Endodermal cell (in vitro differentiated cells): ENCODE results near the gene C15orf40. TPM values are rescaled to one million over a fixed set of nuclear protein-coding genes. Genes with fewer than 3 reads are reported as not detected.

ENCODE experiments used
- DNase-seq: peaks from one replicate; pipeline ENCODE4 v3.0.0-alpha.2; 2017
- H3K27ac ChIP-seq: 2 replicates; pipeline ENCODE4 v1.5.1; 2013; ENCODE audit warnings: mild to moderate bottlenecking, low read depth, low read length, moderate library complexity
- H3K27me3 ChIP-seq: 2 replicates; pipeline ENCODE4 v1.6.1; 2013; ENCODE audit warnings: mild to moderate bottlenecking, low read length, moderate library complexity; ENCODE audit not compliant: insufficient read depth, control insufficient read depth, poor library complexity, severe bottlenecking
- H3K36me3 ChIP-seq: 2 replicates; pipeline ENCODE4 v1.7.0; 2013; ENCODE audit warnings: mild to moderate bottlenecking, low read length, moderate library complexity; ENCODE audit not compliant: control insufficient read depth, insufficient read depth
- H3K4me1 ChIP-seq: one replicate; pipeline ENCODE4 v1.7.0; 2013; ENCODE audit warnings: low read length; ENCODE audit not compliant: control insufficient read depth, insufficient read depth
- H3K4me3 ChIP-seq: 2 replicates; pipeline ENCODE4 v1.5.1; 2013; ENCODE audit warnings: mild to moderate bottlenecking, low read length, moderate library complexity
- H3K9ac ChIP-seq: 2 replicates; pipeline ENCODE4 v1.6.1; 2013; ENCODE audit warnings: mild to moderate bottlenecking, low read length, moderate library complexity; ENCODE audit not compliant: poor library complexity, severe bottlenecking; ENCODE audit errors: extremely low read depth
- H3K9me3 ChIP-seq: 2 replicates; pipeline ENCODE4 v1.6.1; 2013; ENCODE audit warnings: mild to moderate bottlenecking, low read length, moderate library complexity; ENCODE audit not compliant: control insufficient read depth
- H3K27ac Mint-ChIP-seq: 2 replicates; pipeline ENCODE4 v1.8.0; 2020; ENCODE audit warnings: mixed read lengths
- H3K27me3 Mint-ChIP-seq: 2 replicates; pipeline ENCODE4 v1.8.0; 2021; ENCODE audit warnings: mild to moderate bottlenecking, mixed read lengths; ENCODE audit not compliant: insufficient read depth
- H3K36me3 Mint-ChIP-seq: 2 replicates; pipeline ENCODE4 v1.8.0; 2020; ENCODE audit warnings: low read depth, mixed read lengths
- H3K4me1 Mint-ChIP-seq: 2 replicates; pipeline ENCODE4 v1.8.0; 2020; ENCODE audit warnings: mixed read lengths
- H3K4me3 Mint-ChIP-seq: 2 replicates; pipeline ENCODE4 v1.8.0; 2020; ENCODE audit warnings: mild to moderate bottlenecking, moderate library complexity, mixed read lengths
- H3K9me3 Mint-ChIP-seq: 2 replicates; pipeline ENCODE4 v1.8.0; 2020; ENCODE audit warnings: mild to moderate bottlenecking, mixed read lengths
- WGBS, 2 experiments: methylation state at CpG; one replicate each; pipeline versions ENCODE4 v1.1.5 to v1.1.7; 2013; ENCODE audit warnings: missing lambda C conversion rate in 2 of 2, mixed read lengths in 1 of 2; ENCODE audit not compliant: insufficient coverage in 1 of 2, insufficient read length in 1 of 2; 5-methylcytosine and 5-hydroxymethylcytosine counted together
- total RNA-seq, 2 donors: library from RNA; stranded (reverse); fragmentation: NEBNext Ultra II Directional in 1 of 2; extraction: Animal tissue kit (Norgen Biotek cat#: 25700) in 1 of 2; gene quantifications; 2 replicates in 1 of 2; 3 replicates in 1 of 2; pipeline ENCODE4 v1.2.1, GENCODE V29; 2021
- TF ChIP-seq, protein P1 (sequence below): fragments of 200-600 bp; sonication (generic); conservative IDR thresholded peaks from 2 replicates; pipeline ENCODE4 v1.5.0; 2021; ENCODE audit warnings: antibody characterized with exemption, mild to moderate bottlenecking

C15orf40 gene
- total RNA-seq, 2 donors from 2014 or later = 15.5 to 17.7 TPM

GRCh38 chr15:82951472-82952157, 59.8 kb downstream of the C15orf40 start:
- H3K36me3 ChIP-seq = no peaks in the 10 kb centered on the region
- H3K9ac ChIP-seq = peak overlapping the region; percentile 30
- peaks cover 7% of the 10 kb centered on the region for H3K4me1 Mint-ChIP-seq
- H3K27me3 ChIP-seq = peaks cover 14% of the 10 kb centered on the region
- H3K27me3 Mint-ChIP-seq = peaks cover 8% of the 10 kb centered on the region
- no peaks in the 10 kb centered on the region for H3K36me3 Mint-ChIP-seq
- no peaks in the 10 kb centered on the region for H3K4me1 ChIP-seq
- H3K4me3 ChIP-seq = peak overlapping the region; percentile 90
- TF ChIP-seq, protein P1, sequence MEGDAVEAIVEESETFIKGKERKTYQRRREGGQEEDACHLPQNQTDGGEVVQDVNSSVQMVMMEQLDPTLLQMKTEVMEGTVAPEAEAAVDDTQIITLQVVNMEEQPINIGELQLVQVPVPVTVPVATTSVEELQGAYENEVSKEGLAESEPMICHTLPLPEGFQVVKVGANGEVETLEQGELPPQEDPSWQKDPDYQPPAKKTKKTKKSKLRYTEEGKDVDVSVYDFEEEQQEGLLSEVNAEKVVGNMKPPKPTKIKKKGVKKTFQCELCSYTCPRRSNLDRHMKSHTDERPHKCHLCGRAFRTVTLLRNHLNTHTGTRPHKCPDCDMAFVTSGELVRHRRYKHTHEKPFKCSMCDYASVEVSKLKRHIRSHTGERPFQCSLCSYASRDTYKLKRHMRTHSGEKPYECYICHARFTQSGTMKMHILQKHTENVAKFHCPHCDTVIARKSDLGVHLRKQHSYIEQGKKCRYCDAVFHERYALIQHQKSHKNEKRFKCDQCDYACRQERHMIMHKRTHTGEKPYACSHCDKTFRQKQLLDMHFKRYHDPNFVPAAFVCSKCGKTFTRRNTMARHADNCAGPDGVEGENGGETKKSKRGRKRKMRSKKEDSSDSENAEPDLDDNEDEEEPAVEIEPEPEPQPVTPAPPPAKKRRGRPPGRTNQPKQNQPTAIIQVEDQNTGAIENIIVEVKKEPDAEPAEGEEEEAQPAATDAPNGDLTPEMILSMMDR = no peak
- H3K9me3 Mint-ChIP-seq = no peaks in the 10 kb centered on the region
- no peak overlapping the region for H3K27ac Mint-ChIP-seq
- WGBS, 2 experiments = 76 to 95% methylated on average over 7 to 13 of the region's 13 CpGs
- no peak overlapping the region for H3K27ac ChIP-seq
- DNase-seq = no peak
- no peaks in the 10 kb centered on the region for H3K9me3 ChIP-seq
- H3K4me3 Mint-ChIP-seq = no peak overlapping the region

GRCh38 chr15:82950746-82951370, 60.6 kb downstream of the C15orf40 start:
- Histone ChIP-seq H3K27ac (no peak overlapping the region), H3K27me3 (peaks cover 14% of the 10 kb centered on the region), H3K36me3 (no peaks in the 10 kb centered on the region), H3K4me1 (no peaks in the 10 kb centered on the region), H3K9ac (no peak overlapping the region), H3K4me3 (peak overlapping the region; percentile 90), H3K9me3 (no peaks in the 10 kb centered on the region)
- H3K4me1 Mint-ChIP-seq = peaks cover 7% of the 10 kb centered on the region
- TF ChIP-seq, protein P1 = no peak
- 93 to 98% methylated on average over 4 to 6 of the region's 6 CpGs for WGBS, 2 experiments
- H3K4me3 Mint-ChIP-seq = no peak overlapping the region
- no peaks in the 10 kb centered on the region for H3K9me3 Mint-ChIP-seq
- H3K27ac Mint-ChIP-seq = no peak overlapping the region
- H3K36me3 Mint-ChIP-seq = no peaks in the 10 kb centered on the region
- no peak for DNase-seq
- peaks cover 8% of the 10 kb centered on the region for H3K27me3 Mint-ChIP-seq

- Mint-ChIP-seq H3K9me3 (no peaks in the 10 kb centered on the region), H3K4me3 (no peak overlapping the region), H3K27me3 (peaks cover 8% of the 10 kb centered on the region), H3K36me3 (no peaks in the 10 kb centered on the region), H3K27ac (no peak overlapping the region), H3K4me1 (peaks cover 7% of the 10 kb centered on the region)
- no peaks in the 10 kb centered on the region for H3K4me1 ChIP-seq
- TF ChIP-seq, protein P1 = no peak
- DNase-seq = no peak
- 92 to 100% methylated on average over 1 to 5 of the region's 5 CpGs for WGBS, 2 experiments
- H3K36me3 ChIP-seq = no peaks in the 10 kb centered on the region
- H3K4me3 ChIP-seq = peak overlapping the region; percentile 90
- H3K27me3 ChIP-seq = peaks cover 14% of the 10 kb centered on the region
- no peak overlapping the region for H3K27ac ChIP-seq
- H3K9me3 ChIP-seq = no peaks in the 10 kb centered on the region
- H3K9ac ChIP-seq = no peak overlapping the region
Measured at GRCh38 chr15:82950295-82950694, 61.1 kb downstream of the C15orf40 start.
